Panc1 (cell line): Measurements from ENCODE around the gene GBX1. TPM values are rescaled to one million over a fixed set of nuclear protein-coding genes. Genes with fewer than 3 reads are reported as not detected.

ENCODE experiments used
- ATAC-seq: fragments of 200-7000 bp; cut with Tn5 transposase; 2 replicates; pipeline ENCODE4 v1.9.1; 2020; ENCODE audit warnings: mild to moderate bottlenecking, moderate library complexity
- BruUV-seq: library from RNA; stranded (reverse); fragments of 400-500 nt; replicated peaks from 2 replicates; lab custom pipeline; 2021; lab: Mats Ljungman, UMichigan
- CTCF ChIA-PET: fragments of 300-600 bp; sonication (Branson Sonifier 250); formaldehyde crosslinking; loops from one replicate; lab custom pipeline; 2022; ENCODE audit warnings: antibody characterized with exemption; lab: Charles Lee
- POLR2A ChIA-PET: fragments of 300-600 bp; sonication (Branson Sonifier 250); formaldehyde crosslinking; loops from one replicate; lab custom pipeline; 2022; ENCODE audit warnings: antibody characterized with exemption; lab: Charles Lee
- DNase-seq: peaks from one replicate; pipeline ENCODE4 v3.0.0-alpha.2; 2010; ENCODE audit warnings: low read depth, low spot score
- H3K27ac ChIP-seq: 2 replicates; pipeline ENCODE4 v1.5.1; 2011; ENCODE audit warnings: mild to moderate bottlenecking, low read length, inconsistent platforms
- H3K27me3 ChIP-seq: fragments of 200-500 bp; sonication (Bioruptor generic); 2 replicates; pipeline ENCODE4 v1.6.0; 2014; ENCODE audit warnings: low read length, inconsistent platforms; ENCODE audit not compliant: control insufficient read depth, insufficient read depth
- H3K36me3 ChIP-seq: fragments of 200-500 bp; sonication (Bioruptor generic); 2 replicates; pipeline ENCODE4 v1.5.1; 2014; ENCODE audit warnings: inconsistent platforms, mild to moderate bottlenecking, low read length, moderate library complexity; ENCODE audit not compliant: control insufficient read depth, insufficient read depth
- H3K4me1 ChIP-seq: 2 replicates; pipeline ENCODE4 v1.5.1; 2011; ENCODE audit warnings: inconsistent platforms, mild to moderate bottlenecking, low read length, moderate library complexity; ENCODE audit not compliant: control insufficient read depth, insufficient read depth
- H3K4me3 ChIP-seq, 2 experiments: 2 replicates each; pipeline ENCODE4 v1.5.1; 2011 to 2012; ENCODE audit warnings: low read depth in 2 of 2, low read length in 2 of 2, mild to moderate bottlenecking in 2 of 2, inconsistent platforms in 1 of 2, moderate library complexity in 1 of 2
- H3K9me3 ChIP-seq: fragments of 200-500 bp; sonication (Bioruptor generic); 2 replicates; pipeline ENCODE4 v1.5.1; 2014; ENCODE audit warnings: low read depth, mild to moderate bottlenecking, inconsistent platforms, low read length, moderate library complexity; ENCODE audit not compliant: control insufficient read depth, insufficient read depth
- POLR2AphosphoS5 ChIP-seq: IDR thresholded peaks from 2 replicates; pipeline ENCODE4 v1.6.1; 2012; ENCODE audit warnings: mild to moderate bottlenecking, low read depth, low read length, moderate library complexity
- SIN3A ChIP-seq: IDR thresholded peaks from 2 replicates; pipeline ENCODE4 v1.6.1; 2012; ENCODE audit warnings: low read depth, mild to moderate bottlenecking, low read length, moderate library complexity, borderline replicate concordance; ENCODE audit not compliant: insufficient read depth
- TCF7L2 ChIP-seq: IDR thresholded peaks from 2 replicates; pipeline ENCODE4 v1.6.1; 2011; ENCODE audit warnings: mild to moderate bottlenecking, low read depth, low read length, inconsistent platforms
- in situ Hi-C: cut with HindIII; loops from 2 replicates; pipeline ENCODE4 v1.10.0; 2016; ENCODE audit warnings: low sequenced_read_pairs, low pct_unique_long_range_greater_than_20kb
- intact Hi-C: fragments of 100-400 bp; cut with micrococcal nuclease; formaldehyde crosslinking; loops from one replicate; pipeline ENCODE4 v1.10.0; 2022; ENCODE audit not compliant: unreplicated experiment
- total RNA-seq: library from RNA; stranded (reverse); gene quantifications from one replicate; pipeline ENCODE4 v1.2.1, GENCODE V29; 2021; ENCODE audit not compliant: unreplicated experiment
- TF ChIP-seq, protein P1 (sequence below): fragments of 450-650 bp; IDR thresholded peaks from 2 replicates; pipeline ENCODE4 v1.5.1; 2017; ENCODE audit warnings: mild to moderate bottlenecking
- TF ChIP-seq, protein P2 (sequence below), 2 experiments: IDR thresholded peaks; 2 replicates each; pipeline ENCODE4 v1.6.1; 2011 to 2012; ENCODE audit warnings: low read depth in 2 of 2, control low read depth in 1 of 2, low read length in 1 of 2, mild to moderate bottlenecking in 1 of 2, moderate library complexity in 1 of 2; ENCODE audit not compliant: insufficient read depth in 1 of 2

The GBX1 gene
- total RNA-seq, 1 experiment from 2014 or later = not detected

DNA sequence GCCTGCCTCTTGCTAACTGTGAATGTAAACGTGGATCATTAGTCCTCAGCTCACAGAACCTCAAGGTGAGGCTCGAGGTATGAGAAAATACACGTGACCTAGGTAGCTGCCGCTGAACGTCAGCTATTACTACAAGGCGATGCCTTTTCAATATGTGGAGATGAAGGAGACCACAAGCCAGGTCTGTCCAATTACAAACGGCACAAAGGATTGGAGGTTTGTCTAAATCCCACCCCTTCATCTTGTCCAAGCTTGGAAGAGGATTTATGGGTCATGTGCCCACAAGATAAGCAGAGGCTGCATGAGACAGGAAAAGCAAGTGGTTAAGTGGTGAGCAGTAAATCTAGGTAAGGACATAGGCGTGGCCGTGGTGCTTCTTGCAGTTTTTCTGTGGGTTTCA lies 39.4 kb upstream of the GBX1 start:
- no peak overlapping the region for H3K4me3 ChIP-seq
- no peaks in the 10 kb centered on the region for H3K27me3 ChIP-seq
- ATAC-seq (no peak), DNase-seq (no peak)
- no TSS peak for BruUV-seq
- in situ Hi-C loops = loop anchor here (5.0 kb wide), 1 partner anchor 40 kb away; the partner anchor contains the start of gene GBX1
- ChIA-PET CTCF (no interaction called here), POLR2A (no interaction called here)
- intact Hi-C loops = no loop called here
- H3K36me3 ChIP-seq = no peaks in the 10 kb centered on the region
- H3K9me3 ChIP-seq = no peaks in the 10 kb centered on the region
- H3K27ac ChIP-seq = no peak overlapping the region
- TF ChIP-seq TCF7L2 = no peak
- no peak for TF ChIP-seq POLR2AphosphoS5
- no peak for TF ChIP-seq SIN3A
- TF ChIP-seq, protein P1, sequence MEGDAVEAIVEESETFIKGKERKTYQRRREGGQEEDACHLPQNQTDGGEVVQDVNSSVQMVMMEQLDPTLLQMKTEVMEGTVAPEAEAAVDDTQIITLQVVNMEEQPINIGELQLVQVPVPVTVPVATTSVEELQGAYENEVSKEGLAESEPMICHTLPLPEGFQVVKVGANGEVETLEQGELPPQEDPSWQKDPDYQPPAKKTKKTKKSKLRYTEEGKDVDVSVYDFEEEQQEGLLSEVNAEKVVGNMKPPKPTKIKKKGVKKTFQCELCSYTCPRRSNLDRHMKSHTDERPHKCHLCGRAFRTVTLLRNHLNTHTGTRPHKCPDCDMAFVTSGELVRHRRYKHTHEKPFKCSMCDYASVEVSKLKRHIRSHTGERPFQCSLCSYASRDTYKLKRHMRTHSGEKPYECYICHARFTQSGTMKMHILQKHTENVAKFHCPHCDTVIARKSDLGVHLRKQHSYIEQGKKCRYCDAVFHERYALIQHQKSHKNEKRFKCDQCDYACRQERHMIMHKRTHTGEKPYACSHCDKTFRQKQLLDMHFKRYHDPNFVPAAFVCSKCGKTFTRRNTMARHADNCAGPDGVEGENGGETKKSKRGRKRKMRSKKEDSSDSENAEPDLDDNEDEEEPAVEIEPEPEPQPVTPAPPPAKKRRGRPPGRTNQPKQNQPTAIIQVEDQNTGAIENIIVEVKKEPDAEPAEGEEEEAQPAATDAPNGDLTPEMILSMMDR = no peak
- TF ChIP-seq, protein P2, sequence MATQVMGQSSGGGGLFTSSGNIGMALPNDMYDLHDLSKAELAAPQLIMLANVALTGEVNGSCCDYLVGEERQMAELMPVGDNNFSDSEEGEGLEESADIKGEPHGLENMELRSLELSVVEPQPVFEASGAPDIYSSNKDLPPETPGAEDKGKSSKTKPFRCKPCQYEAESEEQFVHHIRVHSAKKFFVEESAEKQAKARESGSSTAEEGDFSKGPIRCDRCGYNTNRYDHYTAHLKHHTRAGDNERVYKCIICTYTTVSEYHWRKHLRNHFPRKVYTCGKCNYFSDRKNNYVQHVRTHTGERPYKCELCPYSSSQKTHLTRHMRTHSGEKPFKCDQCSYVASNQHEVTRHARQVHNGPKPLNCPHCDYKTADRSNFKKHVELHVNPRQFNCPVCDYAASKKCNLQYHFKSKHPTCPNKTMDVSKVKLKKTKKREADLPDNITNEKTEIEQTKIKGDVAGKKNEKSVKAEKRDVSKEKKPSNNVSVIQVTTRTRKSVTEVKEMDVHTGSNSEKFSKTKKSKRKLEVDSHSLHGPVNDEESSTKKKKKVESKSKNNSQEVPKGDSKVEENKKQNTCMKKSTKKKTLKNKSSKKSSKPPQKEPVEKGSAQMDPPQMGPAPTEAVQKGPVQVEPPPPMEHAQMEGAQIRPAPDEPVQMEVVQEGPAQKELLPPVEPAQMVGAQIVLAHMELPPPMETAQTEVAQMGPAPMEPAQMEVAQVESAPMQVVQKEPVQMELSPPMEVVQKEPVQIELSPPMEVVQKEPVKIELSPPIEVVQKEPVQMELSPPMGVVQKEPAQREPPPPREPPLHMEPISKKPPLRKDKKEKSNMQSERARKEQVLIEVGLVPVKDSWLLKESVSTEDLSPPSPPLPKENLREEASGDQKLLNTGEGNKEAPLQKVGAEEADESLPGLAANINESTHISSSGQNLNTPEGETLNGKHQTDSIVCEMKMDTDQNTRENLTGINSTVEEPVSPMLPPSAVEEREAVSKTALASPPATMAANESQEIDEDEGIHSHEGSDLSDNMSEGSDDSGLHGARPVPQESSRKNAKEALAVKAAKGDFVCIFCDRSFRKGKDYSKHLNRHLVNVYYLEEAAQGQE (IDR thresholded peaks at IDR 0.05; ENCODE audit: insufficient read depth in 1 of 2, low read depth in 2 of 2, low read length in 1 of 2) = no peak
- no peaks in the 10 kb centered on the region for H3K4me1 ChIP-seq

DNA sequence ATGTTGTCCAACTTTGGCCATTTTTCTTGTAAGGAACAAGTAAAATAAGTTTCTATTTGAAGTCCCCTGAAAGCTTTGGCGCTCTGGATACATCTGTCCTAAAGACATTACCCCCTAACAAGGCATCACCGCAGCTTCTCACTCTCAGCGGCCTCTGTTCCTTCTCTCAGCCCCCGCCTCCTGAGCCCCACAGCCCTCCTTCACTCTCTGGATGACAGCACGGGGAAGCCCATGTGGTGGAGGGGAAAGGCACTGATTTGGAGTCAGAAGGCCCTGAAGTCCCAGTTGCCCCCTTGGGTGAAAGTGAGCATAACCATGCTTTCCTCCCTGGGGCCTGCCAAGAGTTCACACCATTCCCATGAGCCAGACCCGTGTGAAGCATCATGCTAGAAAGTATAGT lies 38.2 kb upstream of the GBX1 start:
- Histone ChIP-seq H3K27me3 (0 out of 2 replicates have a peak, but pooled peaks cover 2% of the 10 kb centered on the region), H3K9me3 (no peaks in the 10 kb centered on the region), H3K36me3 (no peaks in the 10 kb centered on the region), H3K4me3 (no peak overlapping the region), H3K27ac (no peak overlapping the region), H3K4me1 (no peaks in the 10 kb centered on the region)
- ATAC-seq (no peak), DNase-seq (no peak)
- POLR2A ChIA-PET = no interaction called here
- intact Hi-C loops = no loop called here
- no TSS peak for BruUV-seq
- TF ChIP-seq SIN3A (no peak), POLR2AphosphoS5 (no peak), TCF7L2 (no peak)
- TF ChIP-seq, protein P2 (IDR thresholded peaks at IDR 0.05; ENCODE audit: insufficient read depth in 1 of 2, low read depth in 2 of 2, low read length in 1 of 2) = no peak
- TF ChIP-seq, protein P1 = no peak
- in situ Hi-C loops = loop anchor here (5.0 kb wide), 1 partner anchor 38 kb away; the partner anchor contains the start of gene GBX1
- CTCF ChIA-PET = interaction anchor here (0.6 kb wide), 1 partner anchor 40 kb away, joined by 5 read pairs; no protein-coding TSS in a partner anchor
